SH-SY5Y (cell line): ENCODE results near the gene TAF13.

Source experiments
- GATA2 ChIP-seq: IDR thresholded peaks from 2 replicates; pipeline ENCODE4 v1.6.1; 2011; ENCODE audit warnings: mild to moderate bottlenecking, low read depth, low read length
- GATA3 ChIP-seq: IDR thresholded peaks from 2 replicates; pipeline ENCODE4 v1.6.1; 2011; ENCODE audit warnings: low read depth, mild to moderate bottlenecking, low read length, moderate library complexity

DNA sequence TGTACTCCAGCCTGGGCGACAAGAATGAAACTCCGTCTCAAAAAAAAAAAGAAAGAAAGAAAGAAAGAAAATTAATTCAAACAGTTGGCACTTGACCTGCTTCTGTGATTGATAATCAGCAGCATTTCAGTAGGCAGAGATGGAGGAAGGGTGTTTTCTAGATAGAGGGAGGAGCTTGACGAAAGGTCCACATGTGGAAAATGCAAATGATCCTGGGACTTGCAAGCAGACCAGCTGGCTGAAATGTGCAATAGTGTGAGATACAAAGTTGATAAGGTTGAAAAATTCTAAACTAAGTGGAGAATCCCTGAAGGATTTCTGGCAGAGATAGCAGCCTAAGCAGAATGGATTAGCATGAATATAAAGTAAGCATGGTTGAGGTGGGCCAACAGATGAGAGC is 42.3 kb upstream of the TAF13 start:
- no peak for TF ChIP-seq GATA2
- no peak for TF ChIP-seq GATA3
